ENCODE results near the gene DNAJC6. TPM values are rescaled to one million over a fixed set of nuclear protein-coding genes. Genes with fewer than 3 reads are reported as not detected.

DNAJC6 gene
- total RNA-seq, 2 experiments from 2014 or later = 1.4 TPM

GRCh38 chr1:65334081-65334480 is 24.7 kb downstream of the DNAJC6 start:
- peaks cover 3% of the 10 kb centered on the region for H3K9me3 Mint-ChIP-seq (ENCODE audit: insufficient read depth)
- H3K36me3 Mint-ChIP-seq (ENCODE audit: low read depth) = no peaks in the 10 kb centered on the region
- ATAC-seq (no peak), DNase-seq (no peak)
- H3K27ac Mint-ChIP-seq = no peak overlapping the region
- ChIA-PET CTCF (no interaction called here), POLR2A (no interaction called here)
- peaks cover 5% of the 10 kb centered on the region for H3K27me3 Mint-ChIP-seq (ENCODE audit: low read depth)
- H3K4me3 Mint-ChIP-seq = no peak overlapping the region
- H3K4me1 Mint-ChIP-seq (ENCODE audit: low read depth) = no peaks in the 10 kb centered on the region

GRCh38 chr1:65339866-65340468 is 30.6 kb downstream of the DNAJC6 start:
- Mint-ChIP-seq H3K27ac (no peak overlapping the region), H3K4me3 (no peak overlapping the region), H3K9me3 (ENCODE audit: insufficient read depth) (peaks cover 3% of the 10 kb centered on the region), H3K4me1 (ENCODE audit: low read depth) (no peaks in the 10 kb centered on the region), H3K27me3 (ENCODE audit: low read depth) (peaks cover 5% of the 10 kb centered on the region), H3K36me3 (ENCODE audit: low read depth) (no peaks in the 10 kb centered on the region)
- POLR2A ChIA-PET = no interaction called here
- ATAC-seq = no peak
- CTCF ChIA-PET = no interaction called here
- no peak for DNase-seq

- no peaks in the 10 kb centered on the region for H3K36me3 Mint-ChIP-seq (ENCODE audit: low read depth)
- peaks cover 5% of the 10 kb centered on the region for H3K27me3 Mint-ChIP-seq (ENCODE audit: low read depth)
- H3K27ac Mint-ChIP-seq = no peak overlapping the region
- ATAC-seq (no peak), DNase-seq (no peak)
- H3K9me3 Mint-ChIP-seq (ENCODE audit: insufficient read depth) = no peaks in the 10 kb centered on the region
- H3K4me3 Mint-ChIP-seq = no peak overlapping the region
- ChIA-PET POLR2A (no interaction called here), CTCF (no interaction called here)
- no peaks in the 10 kb centered on the region for H3K4me1 Mint-ChIP-seq (ENCODE audit: low read depth)
Measured at GRCh38 chr1:65341381-65341780, 32.0 kb downstream of the DNAJC6 start.

GRCh38 chr1:65343286-65343685 is 33.9 kb downstream of the DNAJC6 start:
- Mint-ChIP-seq H3K27me3 (ENCODE audit: low read depth) (peaks cover 2% of the 10 kb centered on the region), H3K9me3 (ENCODE audit: insufficient read depth) (no peaks in the 10 kb centered on the region), H3K4me1 (ENCODE audit: low read depth) (no peaks in the 10 kb centered on the region), H3K4me3 (no peak overlapping the region), H3K36me3 (ENCODE audit: low read depth) (no peaks in the 10 kb centered on the region), H3K27ac (no peak overlapping the region)
- DNase-seq = no peak
- POLR2A ChIA-PET = no interaction called here
- ATAC-seq = no peak
- CTCF ChIA-PET = no interaction called here

GRCh38 chr1:65344171-65344814 is 35.0 kb downstream of the DNAJC6 start:
- ChIA-PET CTCF (no interaction called here), POLR2A (no interaction called here)
- Mint-ChIP-seq H3K9me3 (ENCODE audit: insufficient read depth) (no peaks in the 10 kb centered on the region), H3K4me3 (no peak overlapping the region), H3K36me3 (ENCODE audit: low read depth) (no peaks in the 10 kb centered on the region), H3K27ac (no peak overlapping the region), H3K4me1 (ENCODE audit: low read depth) (no peaks in the 10 kb centered on the region), H3K27me3 (ENCODE audit: low read depth) (no peaks in the 10 kb centered on the region)
- DNase-seq (no peak), ATAC-seq (no peak)

GRCh38 chr1:65346190-65346589 is 36.8 kb downstream of the DNAJC6 start:
- POLR2A ChIA-PET = interaction anchor here (1.0 kb wide), 1 partner anchor 8 kb away, joined by 3 read pairs; no protein-coding TSS in a partner anchor
- Mint-ChIP-seq H3K36me3 (ENCODE audit: low read depth) (no peaks in the 10 kb centered on the region), H3K9me3 (ENCODE audit: insufficient read depth) (no peaks in the 10 kb centered on the region), H3K27ac (no peak overlapping the region), H3K4me3 (no peak overlapping the region), H3K27me3 (ENCODE audit: low read depth) (no peaks in the 10 kb centered on the region), H3K4me1 (ENCODE audit: low read depth) (no peaks in the 10 kb centered on the region)
- DNase-seq (no peak), ATAC-seq (no peak)
- CTCF ChIA-PET = no interaction called here

- Mint-ChIP-seq H3K4me1 (ENCODE audit: low read depth) (no peaks in the 10 kb centered on the region), H3K4me3 (no peak overlapping the region), H3K27me3 (ENCODE audit: low read depth) (peaks cover 3% of the 10 kb centered on the region), H3K27ac (no peak overlapping the region), H3K36me3 (ENCODE audit: low read depth) (no peaks in the 10 kb centered on the region), H3K9me3 (ENCODE audit: insufficient read depth) (no peaks in the 10 kb centered on the region)
- ATAC-seq (no peak), DNase-seq (no peak)
- CTCF ChIA-PET = no interaction called here
- POLR2A ChIA-PET = interaction anchor here (0.7 kb wide), 1 partner anchor 9 kb away, joined by 3 read pairs; no protein-coding TSS in a partner anchor
Measured at GRCh38 chr1:65355031-65355712, 45.8 kb downstream of the DNAJC6 start.

GRCh38 chr1:65357291-65357960 is 48.1 kb downstream of the DNAJC6 start:
- H3K4me1 Mint-ChIP-seq (ENCODE audit: low read depth) = no peaks in the 10 kb centered on the region

GRCh38 chr1:65359888-65360287 is 50.5 kb downstream of the DNAJC6 start:
- no peak for DNase-seq
- no peaks in the 10 kb centered on the region for H3K9me3 Mint-ChIP-seq (ENCODE audit: insufficient read depth)
- ChIA-PET CTCF (no interaction called here), POLR2A (no interaction called here)
- no peaks in the 10 kb centered on the region for H3K27me3 Mint-ChIP-seq (ENCODE audit: low read depth)
- no peak overlapping the region for H3K4me3 Mint-ChIP-seq
- no peak for ATAC-seq
- no peaks in the 10 kb centered on the region for H3K36me3 Mint-ChIP-seq (ENCODE audit: low read depth)
- no peak overlapping the region for H3K27ac Mint-ChIP-seq
- H3K4me1 Mint-ChIP-seq (ENCODE audit: low read depth) = no peaks in the 10 kb centered on the region

More at GRCh38 chr1:65357291-65357960, 48.1 kb downstream of the DNAJC6 start:
- Mint-ChIP-seq H3K36me3 (ENCODE audit: low read depth) (no peaks in the 10 kb centered on the region), H3K27me3 (ENCODE audit: low read depth) (peaks cover 3% of the 10 kb centered on the region), H3K9me3 (ENCODE audit: insufficient read depth) (no peaks in the 10 kb centered on the region), H3K27ac (no peak overlapping the region), H3K4me3 (no peak overlapping the region)
- ChIA-PET POLR2A (no interaction called here), CTCF (no interaction called here)
- ATAC-seq = no peak
- no peak for DNase-seq

GRCh38 chr1:65360648-65361047 is 51.3 kb downstream of the DNAJC6 start:
- Mint-ChIP-seq H3K4me3 (no peak overlapping the region), H3K27ac (no peak overlapping the region), H3K36me3 (ENCODE audit: low read depth) (no peaks in the 10 kb centered on the region), H3K4me1 (ENCODE audit: low read depth) (no peaks in the 10 kb centered on the region), H3K27me3 (ENCODE audit: low read depth) (no peaks in the 10 kb centered on the region), H3K9me3 (ENCODE audit: insufficient read depth) (no peaks in the 10 kb centered on the region)
- no peak for ATAC-seq
- CTCF ChIA-PET = no interaction called here
- POLR2A ChIA-PET = no interaction called here
- no peak for DNase-seq

GRCh38 chr1:65362545-65362944 is 53.2 kb downstream of the DNAJC6 start:
- CTCF ChIA-PET = no interaction called here
- Mint-ChIP-seq H3K27me3 (ENCODE audit: low read depth) (no peaks in the 10 kb centered on the region), H3K9me3 (ENCODE audit: insufficient read depth) (no peaks in the 10 kb centered on the region), H3K4me3 (no peak overlapping the region), H3K36me3 (ENCODE audit: low read depth) (no peaks in the 10 kb centered on the region), H3K4me1 (ENCODE audit: low read depth) (no peaks in the 10 kb centered on the region), H3K27ac (no peak overlapping the region)
- DNase-seq = no peak
- no peak for ATAC-seq
- POLR2A ChIA-PET = no interaction called here

GRCh38 chr1:65363484-65363883 is 54.1 kb downstream of the DNAJC6 start:
- Mint-ChIP-seq H3K9me3 (ENCODE audit: insufficient read depth) (no peaks in the 10 kb centered on the region), H3K36me3 (ENCODE audit: low read depth) (no peaks in the 10 kb centered on the region), H3K4me1 (ENCODE audit: low read depth) (no peaks in the 10 kb centered on the region), H3K4me3 (no peak overlapping the region), H3K27ac (no peak overlapping the region), H3K27me3 (ENCODE audit: low read depth) (no peaks in the 10 kb centered on the region)
- CTCF ChIA-PET = no interaction called here
- POLR2A ChIA-PET = no interaction called here
- DNase-seq (no peak), ATAC-seq (no peak)

Measured in activated CD8-positive, alpha-beta T cell treated with anti-CD3 and anti-CD28 coated beads, Interleukin-2, amount 10 ng/mL, durations not matched to agents 7 days and 5 days (primary cell).